ENCODE data around the gene PDE9A.

GRCh38 chr21:42658320-42659105, 5.1 kb downstream of the PDE9A start:
- no peak for TF ChIP-seq POLR2A (IDR thresholded peaks at IDR 0.05)
- no peak for TF ChIP-seq CTCF (IDR thresholded peaks at IDR 0.05)

Measured in testis (tissue), 2 donors.